HEK293 (cell line): Measurements from ENCODE around the gene ARHGAP26.

ENCODE experiments used
- CTCF ChIA-PET: fragments of 350-600 bp; formaldehyde crosslinking; extraction: SDS; loops from one replicate; lab custom pipeline; 2021; ENCODE audit warnings: antibody characterized with exemption; lab: Yijun Ruan, JAX
- POLR2A ChIA-PET: fragments of 300-600 bp; formaldehyde crosslinking; extraction: SDS; loops from one replicate; lab custom pipeline; 2020; ENCODE audit warnings: antibody characterized with exemption, inconsistent platforms; lab: Yijun Ruan, JAX
- H3K27ac ChIP-seq: fragments of 200-500 bp; sonication (Bioruptor generic); 2 replicates; pipeline ENCODE4 v1.5.1; 2014; ENCODE audit warnings: low read depth, low read length, control low read depth, inconsistent platforms; ENCODE audit errors: extremely low read depth
- H3K36me3 ChIP-seq, 2 experiments: fragments of 200-500 bp in 1 of 2; sonication (Bioruptor generic) in 1 of 2; 1 replicate in 1 of 2; 2 replicates in 1 of 2; pipeline ENCODE4 v1.5.1; 2014 to 2017; ENCODE audit warnings: inconsistent platforms in 2 of 2, low read length in 2 of 2; ENCODE audit not compliant: control insufficient read depth in 2 of 2, insufficient read depth in 1 of 2
- H3K4me1 ChIP-seq: fragments of 200-500 bp; sonication (Bioruptor generic); 2 replicates; pipeline ENCODE4 v1.5.1; 2014; ENCODE audit warnings: mild to moderate bottlenecking, low read length, inconsistent platforms; ENCODE audit not compliant: control insufficient read depth, insufficient read depth
- H3K4me3 ChIP-seq: 2 replicates; pipeline ENCODE4 v1.5.1; 2011; ENCODE audit warnings: low read depth, mild to moderate bottlenecking, control low read depth, low read length, moderate library complexity
- H3K9me3 ChIP-seq: fragments of 200-500 bp; sonication (Bioruptor generic); 2 replicates; pipeline ENCODE4 v1.5.1; 2014; ENCODE audit warnings: low read depth, low read length, inconsistent platforms; ENCODE audit not compliant: control insufficient read depth, insufficient read depth
- HOXC10 ChIP-seq: sonication (generic); formaldehyde crosslinking; IDR thresholded peaks from 2 replicates; pipeline ENCODE4 v1.8.1; 2023; ENCODE audit warnings: mild to moderate bottlenecking, missing genetic modification reagents
- KLF7 ChIP-seq: fragments of 450-650 bp; formaldehyde crosslinking; IDR thresholded peaks from 2 replicates; pipeline ENCODE4 v1.5.1; 2016; ENCODE audit warnings: missing biosample characterization, missing genetic modification characterization, borderline replicate concordance
- RBAK ChIP-seq: fragments of 450-650 bp; formaldehyde crosslinking; IDR thresholded peaks from 2 replicates; pipeline ENCODE4 v1.5.1; 2016; ENCODE audit warnings: missing biosample characterization, missing genetic modification characterization
- SP2 ChIP-seq: fragments of 450-650 bp; formaldehyde crosslinking; IDR thresholded peaks from 2 replicates; pipeline ENCODE4 v1.5.1; 2016; ENCODE audit warnings: missing biosample characterization, missing genetic modification characterization
- ZBTB17 ChIP-seq: fragments of 450-650 bp; formaldehyde crosslinking; IDR thresholded peaks from 2 replicates; pipeline ENCODE4 v1.5.1; 2016; ENCODE audit warnings: missing biosample characterization, missing genetic modification characterization
- ZFP37 ChIP-seq: fragments of 450-650 bp; formaldehyde crosslinking; IDR thresholded peaks from 2 replicates; pipeline ENCODE4 v1.5.1; 2016; ENCODE audit warnings: missing biosample characterization, missing genetic modification characterization
- ZNF138 ChIP-seq: fragments of 450-650 bp; formaldehyde crosslinking; IDR thresholded peaks from 2 replicates; pipeline ENCODE4 v1.5.1; 2016; ENCODE audit warnings: missing biosample characterization, missing genetic modification characterization, borderline replicate concordance
- ZNF184 ChIP-seq: fragments of 450-650 bp; IDR thresholded peaks from 2 replicates; pipeline ENCODE4 v1.5.1; 2018; ENCODE audit warnings: missing biosample characterization, mild to moderate bottlenecking, missing genetic modification characterization
- ZNF19 ChIP-seq: fragments of 450-650 bp; formaldehyde crosslinking; IDR thresholded peaks from 2 replicates; pipeline ENCODE4; 2016; ENCODE audit warnings: missing biosample characterization, missing genetic modification characterization, low read depth
- ZNF223 ChIP-seq: fragments of 450-650 bp; formaldehyde crosslinking; IDR thresholded peaks from 2 replicates; pipeline ENCODE4 v1.5.1; 2016; ENCODE audit warnings: missing biosample characterization, missing genetic modification characterization
- ZNF280C ChIP-seq: fragments of 450-650 bp; formaldehyde crosslinking; IDR thresholded peaks from 2 replicates; pipeline ENCODE4 v1.5.1; 2016; ENCODE audit warnings: missing biosample characterization, missing genetic modification characterization
- ZNF354C ChIP-seq: fragments of 450-650 bp; formaldehyde crosslinking; IDR thresholded peaks from 2 replicates; pipeline ENCODE4 v1.5.1; 2016; ENCODE audit warnings: missing biosample characterization, missing genetic modification characterization, low read depth, borderline replicate concordance
- ZNF560 ChIP-seq: fragments of 450-650 bp; formaldehyde crosslinking; IDR thresholded peaks from 2 replicates; pipeline ENCODE4 v1.5.1; 2017; ENCODE audit warnings: missing biosample characterization, missing genetic modification characterization, borderline replicate concordance
- ZNF747 ChIP-seq: fragments of 450-650 bp; formaldehyde crosslinking; IDR thresholded peaks from 2 replicates; pipeline ENCODE4 v1.5.1; 2016; ENCODE audit warnings: missing biosample characterization, missing genetic modification characterization
- ZNF777 ChIP-seq: fragments of 450-650 bp; formaldehyde crosslinking; IDR thresholded peaks from 2 replicates; pipeline ENCODE4 v1.5.1; 2017; ENCODE audit warnings: missing biosample characterization, missing genetic modification characterization, borderline replicate concordance
- TF ChIP-seq, protein P1 (sequence below): fragments of 450-650 bp; formaldehyde crosslinking; IDR thresholded peaks from 2 replicates; pipeline ENCODE4 v1.5.1; 2016; ENCODE audit warnings: missing biosample characterization, missing genetic modification characterization, borderline replicate concordance
- TF ChIP-seq, protein P2 (sequence below): fragments of 450-650 bp; formaldehyde crosslinking; IDR thresholded peaks from 2 replicates; pipeline ENCODE4 v1.5.1; 2017; ENCODE audit warnings: missing biosample characterization, missing genetic modification characterization

The ARHGAP26 gene

GRCh38 chr5:142881784-142882126, 111.6 kb downstream of the ARHGAP26 start:
- Histone ChIP-seq H3K4me1 (no peaks in the 10 kb centered on the region), H3K27ac (no peak overlapping the region)
- POLR2A ChIA-PET = no interaction called here
- no peak for TF ChIP-seq ZNF184 (tag by site-specific recombination)
- TF ChIP-seq ZNF223 = no peak
- TF ChIP-seq, all 188 proteins: peak for 0
- CTCF ChIA-PET = interaction anchor here (0.6 to 16.6 kb wide), 15 partner anchors 11 to 873 kb away, joined by 3 to 572 read pairs (median 5); no protein-coding TSS in a partner anchor
- Histone ChIP-seq H3K9me3 (no peaks in the 10 kb centered on the region), H3K4me3 (no peak overlapping the region), H3K36me3 (no peaks in the 10 kb centered on the region)

DNA sequence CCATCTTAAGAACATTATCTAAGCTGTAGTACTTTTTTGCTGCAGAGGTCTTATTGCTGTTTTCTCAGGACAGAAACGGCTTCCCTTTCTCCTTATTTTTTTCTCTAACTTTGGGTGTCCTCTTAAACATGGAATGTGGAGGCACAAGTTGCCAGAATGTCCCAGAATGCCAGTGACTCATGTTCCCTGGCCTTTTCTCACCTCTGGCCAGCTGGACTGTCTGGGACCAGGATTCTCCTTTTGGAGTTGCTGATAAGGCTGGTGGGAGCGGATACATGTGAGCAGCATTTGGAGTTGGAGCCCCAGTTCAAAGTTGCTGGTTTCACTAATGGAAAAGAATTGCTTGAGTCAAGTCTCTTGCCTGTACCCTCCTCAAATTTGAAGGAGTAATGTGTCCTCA, 112.8 kb downstream of the ARHGAP26 start:
- POLR2A ChIA-PET = interaction anchor here (0.7 kb wide), 1 partner anchor 113 kb away, joined by 4 read pairs; the partner anchor contains the start of gene ARHGAP26
- no peaks in the 10 kb centered on the region for H3K36me3 ChIP-seq
- no peak for TF ChIP-seq KLF7 (tag by site-specific recombination)
- TF ChIP-seq HOXC10 (CRISPR knock-in tag) = no peak
- TF ChIP-seq, protein P1, sequence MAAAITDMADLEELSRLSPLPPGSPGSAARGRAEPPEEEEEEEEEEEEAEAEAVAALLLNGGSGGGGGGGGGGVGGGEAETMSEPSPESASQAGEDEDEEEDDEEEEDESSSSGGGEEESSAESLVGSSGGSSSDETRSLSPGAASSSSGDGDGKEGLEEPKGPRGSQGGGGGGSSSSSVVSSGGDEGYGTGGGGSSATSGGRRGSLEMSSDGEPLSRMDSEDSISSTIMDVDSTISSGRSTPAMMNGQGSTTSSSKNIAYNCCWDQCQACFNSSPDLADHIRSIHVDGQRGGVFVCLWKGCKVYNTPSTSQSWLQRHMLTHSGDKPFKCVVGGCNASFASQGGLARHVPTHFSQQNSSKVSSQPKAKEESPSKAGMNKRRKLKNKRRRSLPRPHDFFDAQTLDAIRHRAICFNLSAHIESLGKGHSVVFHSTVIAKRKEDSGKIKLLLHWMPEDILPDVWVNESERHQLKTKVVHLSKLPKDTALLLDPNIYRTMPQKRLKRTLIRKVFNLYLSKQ (tag by site-specific recombination) = no peak
- no peak for TF ChIP-seq RBAK (tag by site-specific recombination)
- no peak for TF ChIP-seq ZNF280C (tag by site-specific recombination)
- no peak for TF ChIP-seq ZBTB17
- TF ChIP-seq, protein P2, sequence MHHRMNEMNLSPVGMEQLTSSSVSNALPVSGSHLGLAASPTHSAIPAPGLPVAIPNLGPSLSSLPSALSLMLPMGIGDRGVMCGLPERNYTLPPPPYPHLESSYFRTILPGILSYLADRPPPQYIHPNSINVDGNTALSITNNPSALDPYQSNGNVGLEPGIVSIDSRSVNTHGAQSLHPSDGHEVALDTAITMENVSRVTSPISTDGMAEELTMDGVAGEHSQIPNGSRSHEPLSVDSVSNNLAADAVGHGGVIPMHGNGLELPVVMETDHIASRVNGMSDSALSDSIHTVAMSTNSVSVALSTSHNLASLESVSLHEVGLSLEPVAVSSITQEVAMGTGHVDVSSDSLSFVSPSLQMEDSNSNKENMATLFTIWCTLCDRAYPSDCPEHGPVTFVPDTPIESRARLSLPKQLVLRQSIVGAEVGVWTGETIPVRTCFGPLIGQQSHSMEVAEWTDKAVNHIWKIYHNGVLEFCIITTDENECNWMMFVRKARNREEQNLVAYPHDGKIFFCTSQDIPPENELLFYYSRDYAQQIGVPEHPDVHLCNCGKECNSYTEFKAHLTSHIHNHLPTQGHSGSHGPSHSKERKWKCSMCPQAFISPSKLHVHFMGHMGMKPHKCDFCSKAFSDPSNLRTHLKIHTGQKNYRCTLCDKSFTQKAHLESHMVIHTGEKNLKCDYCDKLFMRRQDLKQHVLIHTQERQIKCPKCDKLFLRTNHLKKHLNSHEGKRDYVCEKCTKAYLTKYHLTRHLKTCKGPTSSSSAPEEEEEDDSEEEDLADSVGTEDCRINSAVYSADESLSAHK = no peak
- no peak for TF ChIP-seq ZFP37
- TF ChIP-seq ZNF19 = no peak
- no peak for TF ChIP-seq ZNF354C (tag by site-specific recombination)
- no peak for TF ChIP-seq ZNF560
- TF ChIP-seq ZNF777 (tag by site-specific recombination) = no peak
- TF ChIP-seq ZNF747 (tag by site-specific recombination) = no peak
- TF ChIP-seq SP2 (tag by site-specific recombination) = no peak
- no peak for TF ChIP-seq ZNF138 (tag by site-specific recombination)
- TF ChIP-seq, all 188 proteins: peak for 0
- no peak overlapping the region for H3K27ac ChIP-seq
- H3K9me3 ChIP-seq = no peaks in the 10 kb centered on the region
- H3K4me3 ChIP-seq = no peak overlapping the region
- H3K4me1 ChIP-seq = no peaks in the 10 kb centered on the region
- CTCF ChIA-PET = interaction anchor here (0.7 to 16.6 kb wide), 8 partner anchors 9 to 238 kb away, joined by 3 to 572 read pairs (median 5); no protein-coding TSS in a partner anchor
